ENCODE results near the gene TRIM61.
"Not testable (repeated sequence)": the region's sequence is repeated elsewhere in the genome, so short reads cannot be mapped to it uniquely, and the experiment has no call there.

The TRIM61 gene

GRCh38 chr4:164977243-164978164 is at the start of gene TRIM61:
TSS of gene TRIM61 (minus strand) at chr4:164977657. CDS start at chr4:164970002, 7,655 bp downstream.
- DNase-seq, result no peak

- DNase-seq, result not testable (repeated sequence)
Measured at GRCh38 chr4:165025782-165026181, 48.3 kb upstream of the TRIM61 start.

GRCh38 chr4:165019995-165020394 is 42.5 kb upstream of the TRIM61 start:
- not testable (repeated sequence) for DNase-seq

DNA sequence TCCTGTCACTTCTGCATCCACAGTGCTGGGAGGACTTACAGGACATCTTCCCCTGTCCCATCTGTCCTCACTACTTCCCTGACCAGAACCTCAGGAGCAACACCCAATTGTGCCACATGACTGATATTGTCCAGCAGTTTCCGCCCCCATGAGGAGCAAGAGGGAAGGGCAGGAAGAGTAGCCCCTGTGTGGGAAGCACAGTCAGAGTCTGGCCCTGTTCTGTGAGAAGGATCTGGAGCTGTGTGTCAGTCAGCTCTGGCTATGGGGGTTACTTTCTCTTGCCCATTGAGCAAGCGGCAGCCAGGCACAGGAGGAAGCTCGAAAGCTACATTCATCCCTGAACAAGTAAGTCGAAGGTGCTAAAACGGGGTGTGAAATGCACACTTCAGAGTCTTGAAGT is 39.5 kb upstream of the TRIM61 start:
- no peak for DNase-seq

- no peak for DNase-seq
Measured at GRCh38 chr4:165013691-165014090, 36.2 kb upstream of the TRIM61 start.

- no peak for DNase-seq
Measured at GRCh38 chr4:165011403-165011802, 33.9 kb upstream of the TRIM61 start.

DNA sequence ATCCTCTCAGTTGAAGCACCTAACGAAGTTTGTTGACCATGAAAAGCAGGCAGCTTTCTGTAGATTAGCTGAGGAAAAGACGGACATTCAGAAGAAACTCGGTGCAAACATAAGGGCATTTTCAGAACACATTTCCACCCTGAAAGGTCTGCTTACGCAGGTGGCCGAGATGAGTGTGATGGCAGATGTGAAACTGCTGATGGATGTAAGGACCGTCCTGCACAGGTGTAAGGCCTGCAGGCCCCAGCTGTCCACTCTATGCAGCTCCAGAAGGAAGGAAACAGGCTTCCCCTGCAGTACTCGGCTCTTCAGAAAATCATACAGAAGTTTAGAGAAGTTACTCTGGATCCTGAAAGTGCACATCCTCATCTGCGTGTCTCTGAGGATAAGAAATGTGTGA is 33.5 kb upstream of the TRIM61 start:
- no peak for DNase-seq

DNA sequence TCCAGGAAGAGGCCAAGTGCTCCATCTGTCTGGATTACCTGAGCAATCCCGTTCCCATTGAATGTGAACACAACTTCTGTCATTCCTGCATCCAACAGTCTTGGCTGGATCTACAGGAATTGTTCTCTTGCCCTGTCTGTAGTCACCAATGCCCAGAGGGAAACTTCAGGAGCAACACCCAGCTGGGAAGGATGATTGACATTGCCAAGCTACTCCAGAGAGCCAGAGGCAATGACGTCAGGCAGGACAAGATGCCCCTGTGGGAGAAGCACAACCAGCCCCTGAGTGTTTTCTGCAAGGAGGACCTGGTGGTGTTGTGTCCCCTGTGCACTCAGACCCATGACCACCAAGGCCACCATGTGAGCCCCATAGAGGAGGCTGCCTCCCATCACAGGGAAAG is 33.0 kb upstream of the TRIM61 start:
- no peak for DNase-seq

GRCh38 chr4:165009493-165010227 is 32.2 kb upstream of the TRIM61 start:
- no peak for DNase-seq

DNA sequence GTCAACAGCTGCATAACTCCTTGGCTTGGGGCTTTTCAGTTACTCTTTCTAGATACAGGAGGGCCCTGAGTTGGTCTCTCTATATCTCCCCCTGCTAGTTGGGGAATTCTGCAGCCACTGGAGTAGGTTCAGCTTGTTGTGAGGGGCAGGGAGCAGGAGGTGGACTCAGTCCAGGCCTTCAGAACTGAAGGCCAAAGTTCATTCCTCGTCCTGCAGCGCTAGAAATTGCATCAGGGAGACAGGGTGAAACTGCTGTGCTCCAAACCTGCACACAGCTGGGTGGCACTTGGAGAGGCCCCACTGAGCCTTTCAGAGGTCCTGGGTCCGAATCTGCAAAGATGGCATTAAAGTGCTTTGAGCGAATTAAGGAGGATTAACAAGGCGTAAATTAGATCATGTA is 29.4 kb upstream of the TRIM61 start:
- no peak for DNase-seq

- peak; percentile 38 for DNase-seq
Measured at GRCh38 chr4:165006456-165006855, 29.0 kb upstream of the TRIM61 start.

- no peak for DNase-seq
Measured at GRCh38 chr4:165005352-165005925, 28.0 kb upstream of the TRIM61 start.

DNA sequence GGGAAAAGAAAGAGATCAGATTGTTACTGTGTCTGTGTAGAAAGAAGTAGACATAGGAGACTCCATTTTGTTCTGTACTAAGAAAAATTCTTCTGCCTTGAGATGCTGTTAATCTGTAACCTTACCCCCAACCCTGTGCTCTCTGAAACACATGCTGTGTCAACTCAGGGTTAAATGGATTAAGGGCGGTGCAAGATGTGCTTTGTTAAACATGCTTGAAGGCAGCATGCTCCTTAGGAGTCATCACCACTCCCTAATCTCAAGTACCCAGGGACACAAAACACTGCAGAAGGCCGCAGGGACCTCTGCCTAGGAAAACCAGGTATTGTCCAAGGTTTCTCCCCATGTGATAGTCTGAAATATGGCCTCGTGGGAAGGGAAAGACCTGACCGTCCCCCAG is 24.5 kb upstream of the TRIM61 start:
- DNase-seq, result not testable (repeated sequence)

- not testable (repeated sequence) for DNase-seq
Measured at GRCh38 chr4:164998526-164999080, 21.1 kb upstream of the TRIM61 start.

GRCh38 chr4:164997941-164998340 is 20.5 kb upstream of the TRIM61 start:
- DNase-seq, result no peak

GRCh38 chr4:164997324-164997723 is 19.9 kb upstream of the TRIM61 start:
- DNase-seq, result no peak

GRCh38 chr4:164996123-164996522 is 18.7 kb upstream of the TRIM61 start:
- DNase-seq, result not testable (repeated sequence)

DNA sequence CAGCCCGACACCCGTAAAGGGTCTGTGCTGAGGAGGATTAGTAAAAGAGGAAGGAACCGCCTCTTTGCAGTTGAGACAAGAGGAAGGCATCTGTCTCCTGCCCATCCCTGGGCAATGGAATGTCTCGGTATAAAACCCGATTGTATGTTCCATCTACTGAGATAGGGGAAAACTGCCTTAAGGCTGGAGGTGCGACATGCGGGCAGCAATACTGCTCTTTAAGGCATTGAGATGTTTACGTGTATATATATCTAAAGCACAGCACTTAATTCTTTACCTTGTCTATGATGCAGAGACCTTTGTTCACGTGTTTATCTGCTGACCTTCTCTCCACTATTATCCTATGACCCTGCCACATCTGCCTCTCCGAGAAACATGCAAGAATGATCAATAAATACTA is 13.3 kb upstream of the TRIM61 start:
- DNase-seq, result not testable (repeated sequence)

DNA sequence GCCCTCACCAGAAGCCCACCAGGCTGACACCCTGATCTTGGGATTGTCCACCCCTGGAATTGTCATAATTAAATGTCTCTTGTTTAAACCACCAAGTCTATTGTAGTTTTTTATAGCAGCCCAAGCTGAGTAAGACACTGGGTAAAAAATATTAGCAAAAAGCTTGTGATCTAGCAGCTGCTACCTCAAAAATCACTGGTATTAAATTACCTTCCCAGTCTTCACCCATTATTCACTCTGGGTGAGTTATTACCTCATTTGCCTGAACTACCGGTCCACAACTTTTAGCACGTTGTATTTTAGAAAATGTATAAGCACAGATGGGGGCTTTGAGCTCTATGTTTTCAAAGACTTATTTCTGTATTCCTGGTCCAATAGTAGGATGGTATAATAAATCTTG is 12.0 kb upstream of the TRIM61 start:
- DNase-seq, result no peak

- not testable (repeated sequence) for DNase-seq
Measured at GRCh38 chr4:164971929-164972328, 5.5 kb downstream of the TRIM61 start.

DNA sequence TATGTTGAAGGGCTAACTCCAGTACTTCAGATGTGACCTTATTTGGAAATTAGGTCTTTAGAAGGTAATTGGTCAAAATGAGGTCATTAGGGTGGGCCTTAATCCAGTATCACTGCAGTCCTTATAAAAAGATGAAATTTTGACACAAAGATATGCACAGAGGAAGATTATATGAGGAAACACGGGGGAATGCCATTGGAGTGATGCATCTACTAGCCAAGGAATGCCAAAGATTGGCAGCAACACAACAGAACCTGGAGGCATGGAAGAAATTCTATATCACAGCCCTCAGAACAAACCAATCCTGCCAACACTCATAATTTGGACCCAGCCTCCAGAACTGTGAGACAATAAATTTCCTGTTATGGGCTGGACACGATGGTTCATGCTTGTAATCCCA is 17.6 kb downstream of the TRIM61 start:
- DNase-seq, result no peak

DNA sequence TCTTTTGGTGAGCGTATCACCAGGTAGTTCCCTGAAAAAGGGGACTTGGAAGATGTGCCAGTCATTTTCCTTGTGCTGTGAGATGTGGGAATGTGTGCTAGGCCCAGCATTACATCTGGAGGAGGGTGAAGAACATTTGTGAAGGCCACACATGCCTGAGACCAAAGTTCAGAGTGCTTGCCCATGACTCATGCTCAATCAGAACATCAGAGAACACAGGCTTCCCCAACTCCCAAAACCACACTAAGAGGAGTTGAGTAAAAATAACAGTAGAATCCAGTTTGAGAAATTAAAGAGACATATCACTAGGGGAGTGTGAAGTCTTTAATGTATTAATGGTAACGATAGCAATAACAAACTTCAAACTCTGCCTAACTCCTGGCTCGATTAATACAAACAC is 18.0 kb downstream of the TRIM61 start:
- DNase-seq, result not testable (repeated sequence)

Measured in NCI-H1436 (cell line).